GM12891 (cell line): Measurements from ENCODE around the gene KSR1.

Experiments
- DNase-seq: peaks from one replicate; pipeline ENCODE4 v3.0.0; 2011; ENCODE audit warnings: low spot score; ENCODE audit not compliant: insufficient read length
- FAIRE-seq: peaks from 2 replicates; lab custom pipeline; 2011; peaks lifted over from hg19 to GRCh38; lab: Jason Lieb, UNC
- PAX5 ChIP-seq: IDR thresholded peaks from 2 replicates; pipeline ENCODE4 v1.6.1; 2011; ENCODE audit warnings: low read length, moderate library complexity, mild to moderate bottlenecking; ENCODE audit not compliant: insufficient read depth, severe bottlenecking
- POLR2A ChIP-seq: IDR thresholded peaks from 2 replicates; pipeline ENCODE4 v1.6.1; 2011; ENCODE audit warnings: low read depth, low read length, control low read depth
- POLR2AphosphoS5 ChIP-seq: IDR thresholded peaks from 2 replicates; pipeline ENCODE4 v1.6.1; 2011; ENCODE audit warnings: low read depth, low read length, control low read depth
- POU2F2 ChIP-seq: IDR thresholded peaks from 2 replicates; pipeline ENCODE4 v1.6.1; 2011; ENCODE audit warnings: low read depth, mild to moderate bottlenecking, control low read depth, low read length, moderate library complexity
- SPI1 ChIP-seq: IDR thresholded peaks from 2 replicates; pipeline ENCODE4 v1.6.1; 2011; ENCODE audit warnings: low read depth, low read length, control low read depth
- TAF1 ChIP-seq: IDR thresholded peaks from 2 replicates; pipeline ENCODE4 v1.6.1; 2011; ENCODE audit warnings: low read depth, low read length, control low read depth

The KSR1 gene

GRCh38 chr17:27524594-27524993, 68.3 kb downstream of the KSR1 start:
- no peak for FAIRE-seq
- TF ChIP-seq PAX5 (no peak), POLR2AphosphoS5 (no peak), POLR2A (no peak), TAF1 (no peak), SPI1 (no peak), POU2F2 (no peak)

GRCh38 chr17:27525316-27525715, 69.1 kb downstream of the KSR1 start:
- DNase-seq: no peak
- TF ChIP-seq SPI1 (no peak), PAX5 (no peak), TAF1 (no peak), POU2F2 (no peak), POLR2A (no peak), POLR2AphosphoS5 (no peak)
- FAIRE-seq: no peak

More at GRCh38 chr17:27524594-27524993, 68.3 kb downstream of the KSR1 start:
- DNase-seq: no peak

GRCh38 chr17:27525836-27526603, 69.8 kb downstream of the KSR1 start:
- no peak for DNase-seq
- FAIRE-seq: no peak
- no peak for TF ChIP-seq POLR2AphosphoS5
- no peak for TF ChIP-seq POU2F2

- peak; percentile 85 for FAIRE-seq
- TF ChIP-seq SPI1: no peak; the same call in 1 of the 2 replicates
- TF ChIP-seq POLR2A: no peak
- TF ChIP-seq POLR2AphosphoS5: no peak
- TF ChIP-seq PAX5: no peak
- no peak for TF ChIP-seq TAF1
- no peak for TF ChIP-seq POU2F2
- no peak for DNase-seq
These were observed 70.4 kb downstream of the KSR1 start for GRCh38 chr17:27526604-27527002.

GRCh38 chr17:27529230-27529796, 73.1 kb downstream of the KSR1 start:
- FAIRE-seq (peak; percentile 55), DNase-seq (no peak)
- TF ChIP-seq PAX5 (no peak), POU2F2 (no peak), TAF1 (no peak), POLR2AphosphoS5 (no peak), SPI1 (no peak), POLR2A (no peak)

GRCh38 chr17:27530764-27531391, 74.6 kb downstream of the KSR1 start:
- TF ChIP-seq POLR2AphosphoS5 (no peak), POLR2A (no peak), POU2F2 (no peak), PAX5 (no peak), TAF1 (no peak), SPI1 (no peak)
- DNase-seq (no peak), FAIRE-seq (peak; percentile 54)

- FAIRE-seq (no peak), DNase-seq (no peak)
- TF ChIP-seq POLR2A (no peak), TAF1 (no peak), SPI1 (no peak), POLR2AphosphoS5 (no peak), PAX5 (no peak), POU2F2 (no peak)
These were observed 75.3 kb downstream of the KSR1 start for GRCh38 chr17:27531469-27531961.

GRCh38 chr17:27532269-27533263, 76.3 kb downstream of the KSR1 start:
- TF ChIP-seq PAX5: no peak
- TF ChIP-seq POLR2A: no peak
- TF ChIP-seq POLR2AphosphoS5: no peak
- TF ChIP-seq POU2F2: no peak
- TF ChIP-seq TAF1: no peak
- TF ChIP-seq SPI1: no peak
- DNase-seq: no peak
- FAIRE-seq: no peak
